HG03064 (cell line): Measurements from ENCODE around the gene IL1RL2.

Source experiments
- ATAC-seq: cut with Tn5 transposase; IDR thresholded peaks from one replicate; pipeline ENCODE4 v1.9.1; 2021; ENCODE audit warnings: low read depth; ENCODE audit not compliant: unreplicated experiment

The IL1RL2 gene

DNA sequence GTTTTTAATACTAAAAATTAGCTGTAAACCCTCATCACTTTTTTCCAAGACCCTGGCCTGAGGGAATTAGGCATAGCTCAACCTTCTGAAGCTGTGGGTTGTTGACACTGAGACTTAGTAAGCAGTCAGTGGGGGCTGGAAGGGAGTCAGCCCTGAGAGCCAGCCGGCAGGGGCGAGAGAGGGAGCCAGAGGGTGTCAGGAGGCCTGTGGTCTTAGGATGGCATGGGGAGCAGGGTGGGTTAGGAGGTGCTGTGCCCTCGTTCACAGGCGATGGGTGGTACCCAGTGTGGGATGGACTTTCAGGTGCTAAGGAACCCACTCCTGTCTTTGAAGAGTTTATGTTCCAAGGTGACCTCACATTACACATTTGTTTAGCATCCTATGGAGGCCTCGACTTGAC, 49.3 kb downstream of the IL1RL2 start:
- no peak for ATAC-seq

- no peak for ATAC-seq
Observed at GRCh38 chr2:102237176-102237575, 50.4 kb downstream of the IL1RL2 start.

DNA sequence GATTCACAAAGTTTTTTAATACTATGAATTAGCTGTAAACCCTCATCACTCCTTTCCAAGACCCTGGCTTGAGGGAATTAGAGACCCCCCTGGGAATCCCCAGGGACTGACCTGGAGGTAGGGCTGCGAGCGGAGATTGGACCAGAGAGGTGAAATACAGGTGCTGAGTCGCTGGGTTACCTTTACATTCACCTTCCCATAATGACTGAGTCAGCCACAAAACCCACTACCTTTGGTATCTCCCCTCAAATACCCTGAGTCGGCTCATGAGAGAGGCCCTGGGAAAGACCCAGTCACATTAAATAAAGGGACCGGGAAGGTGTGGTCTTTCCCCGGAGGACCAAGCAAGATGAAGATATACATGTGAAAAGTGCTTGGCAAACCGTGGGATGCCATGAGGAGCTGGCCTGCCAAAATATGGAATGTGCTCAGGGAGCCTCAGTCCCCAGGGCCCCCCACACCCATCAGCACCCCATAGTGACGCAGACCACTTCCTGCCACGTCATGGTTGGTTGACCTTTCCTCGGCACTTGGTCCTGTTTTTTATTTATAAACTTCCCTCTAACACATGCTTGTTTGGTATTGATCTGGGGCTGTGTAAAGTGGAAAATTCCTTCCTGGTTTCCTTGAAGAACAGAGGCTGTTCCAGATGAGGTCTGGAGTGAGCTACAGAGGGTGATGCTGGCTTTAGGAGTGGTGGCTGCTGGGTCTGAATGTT, 51.4 kb downstream of the IL1RL2 start:
- no peak for ATAC-seq

DNA sequence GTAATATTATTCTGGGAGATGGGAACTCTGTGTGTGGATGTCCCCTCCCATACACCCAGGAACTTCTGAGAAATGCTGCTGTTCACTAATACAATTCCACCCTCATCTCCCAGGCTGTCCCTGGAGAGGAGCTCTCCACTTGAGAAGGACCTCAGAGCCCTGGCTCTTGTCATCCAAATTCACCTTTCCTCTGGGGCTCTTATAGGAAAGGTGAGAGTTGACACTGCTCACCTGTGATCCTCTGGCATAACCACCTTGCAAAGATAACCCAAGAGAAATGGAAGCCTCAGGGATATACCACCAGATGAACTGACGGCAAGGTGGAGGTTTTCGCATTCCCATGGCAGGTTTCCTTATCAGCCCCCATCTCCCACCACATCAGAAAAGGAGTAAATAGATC, 52.0 kb downstream of the IL1RL2 start:
- ATAC-seq: no peak

GRCh38 chr2:102239344-102239743, 52.5 kb downstream of the IL1RL2 start:
- no peak for ATAC-seq

- peak; percentile 93 for ATAC-seq
Observed at GRCh38 chr2:102240640-102241370, 54.0 kb downstream of the IL1RL2 start.

GRCh38 chr2:102241616-102242305, 54.9 kb downstream of the IL1RL2 start:
- ATAC-seq: no peak

DNA sequence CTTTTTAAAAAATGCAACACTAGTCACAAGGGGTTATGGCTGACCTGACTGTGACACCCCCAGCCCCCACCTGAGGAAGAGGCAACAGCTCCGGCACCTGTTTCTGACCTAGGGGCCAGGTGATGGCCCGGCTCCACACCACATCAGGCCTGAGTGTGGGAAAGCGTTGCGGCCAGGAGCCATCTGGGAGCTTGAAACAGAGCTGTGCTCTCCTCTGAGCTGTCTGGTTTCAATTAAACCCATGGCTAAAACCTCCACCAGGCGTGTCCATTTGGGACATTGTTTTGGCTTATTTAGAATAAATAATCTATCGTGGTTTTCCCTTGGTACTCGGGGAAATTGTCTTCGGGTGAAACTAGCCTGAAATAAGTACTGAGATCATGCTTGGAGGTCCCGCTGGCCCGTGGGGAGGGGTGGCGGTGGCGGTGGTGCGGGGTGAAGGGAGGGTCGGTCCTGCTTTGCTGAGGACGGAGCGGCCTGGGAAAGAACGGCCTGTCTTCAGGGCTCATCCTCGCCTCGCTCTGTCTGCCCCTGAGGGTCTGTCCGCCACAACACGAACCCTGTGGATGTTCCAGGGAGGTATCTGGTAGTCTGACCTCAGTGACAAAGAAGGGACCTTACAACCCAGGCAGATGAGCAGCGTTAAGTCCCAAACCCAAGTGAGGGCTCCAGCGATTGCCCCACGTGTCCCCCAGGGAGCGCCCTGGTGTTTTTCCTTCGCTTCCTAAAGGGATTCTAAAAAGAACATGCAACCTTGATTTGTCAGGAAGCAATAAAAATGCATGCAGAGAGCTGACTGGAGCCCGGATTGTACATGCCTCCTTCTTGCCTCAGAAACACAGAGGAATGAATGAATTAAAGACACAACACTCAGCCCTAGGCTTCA, 58.7 kb downstream of the IL1RL2 start:
- ATAC-seq: no peak

DNA sequence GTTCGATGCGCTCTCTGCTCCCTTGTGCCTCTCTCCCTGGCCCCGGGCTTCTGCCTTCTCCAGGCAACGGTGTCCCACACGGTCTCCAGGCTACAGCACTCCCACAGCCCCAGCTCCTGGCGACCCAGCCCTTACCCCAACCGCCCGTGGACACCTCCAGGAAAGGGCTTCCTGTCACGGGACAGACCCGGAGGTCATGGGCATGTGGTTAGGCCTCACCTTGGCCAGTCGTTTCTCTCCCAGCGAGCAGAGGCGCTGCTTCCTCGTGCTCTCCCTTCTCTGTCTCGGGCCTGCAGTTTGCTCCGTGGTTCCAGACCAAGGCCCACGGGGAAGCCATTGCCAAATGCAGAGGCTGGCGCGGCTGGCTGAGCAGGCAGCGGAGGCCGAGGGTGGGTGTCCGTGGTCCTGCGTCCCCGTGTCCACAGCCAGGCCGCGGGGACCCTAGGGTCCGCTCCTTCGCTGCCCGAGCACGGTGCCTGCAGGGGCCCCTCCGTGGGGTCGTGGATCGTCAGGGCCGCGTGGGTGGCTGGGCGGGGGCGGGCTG, 63.5 kb downstream of the IL1RL2 start:
- ATAC-seq: no peak

GRCh38 chr2:102251042-102251848, 64.4 kb downstream of the IL1RL2 start:
- no peak for ATAC-seq

DNA sequence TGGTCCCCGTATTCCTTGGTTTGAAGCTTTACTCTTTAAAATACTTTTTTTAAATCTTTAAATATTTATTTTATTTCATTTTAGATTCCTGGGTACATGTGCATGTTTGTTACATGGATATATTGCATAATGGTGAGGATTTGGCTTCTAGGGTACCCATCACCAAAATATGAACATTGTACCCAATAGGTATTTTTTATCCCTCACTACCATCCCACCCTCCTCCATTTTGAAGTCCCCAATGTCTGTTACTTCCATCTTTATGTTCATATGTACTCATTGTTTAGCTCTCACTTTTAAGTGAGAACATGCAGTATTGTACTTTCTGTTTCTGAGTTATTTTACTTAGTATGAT, 65.0 kb downstream of the IL1RL2 start:
- ATAC-seq: no peak

DNA sequence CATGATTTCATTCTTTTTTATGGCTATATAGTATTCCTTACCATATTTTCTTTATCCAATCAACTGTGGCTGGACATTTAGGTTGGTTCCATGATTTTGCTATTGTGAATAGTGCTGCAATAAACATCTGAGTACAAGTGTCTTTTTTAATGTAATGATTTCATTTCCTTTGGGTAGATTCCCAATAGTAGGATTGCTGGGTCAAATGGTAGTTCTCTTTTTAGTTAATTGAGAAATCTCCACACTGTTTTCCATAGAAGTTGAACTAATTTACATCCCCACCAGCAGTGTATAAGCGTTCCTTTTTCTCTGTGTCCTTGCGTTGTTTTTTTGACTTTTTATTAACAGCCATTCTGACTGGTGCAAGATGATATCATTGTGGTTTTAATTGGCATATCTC, 65.4 kb downstream of the IL1RL2 start:
- no peak for ATAC-seq

- ATAC-seq: no peak
Observed at GRCh38 chr2:102253140-102253752, 66.4 kb downstream of the IL1RL2 start.

- ATAC-seq: no peak
Observed at GRCh38 chr2:102253753-102254150, 66.9 kb downstream of the IL1RL2 start.

- no peak for ATAC-seq
Observed at GRCh38 chr2:102256276-102256675, 69.5 kb downstream of the IL1RL2 start.

DNA sequence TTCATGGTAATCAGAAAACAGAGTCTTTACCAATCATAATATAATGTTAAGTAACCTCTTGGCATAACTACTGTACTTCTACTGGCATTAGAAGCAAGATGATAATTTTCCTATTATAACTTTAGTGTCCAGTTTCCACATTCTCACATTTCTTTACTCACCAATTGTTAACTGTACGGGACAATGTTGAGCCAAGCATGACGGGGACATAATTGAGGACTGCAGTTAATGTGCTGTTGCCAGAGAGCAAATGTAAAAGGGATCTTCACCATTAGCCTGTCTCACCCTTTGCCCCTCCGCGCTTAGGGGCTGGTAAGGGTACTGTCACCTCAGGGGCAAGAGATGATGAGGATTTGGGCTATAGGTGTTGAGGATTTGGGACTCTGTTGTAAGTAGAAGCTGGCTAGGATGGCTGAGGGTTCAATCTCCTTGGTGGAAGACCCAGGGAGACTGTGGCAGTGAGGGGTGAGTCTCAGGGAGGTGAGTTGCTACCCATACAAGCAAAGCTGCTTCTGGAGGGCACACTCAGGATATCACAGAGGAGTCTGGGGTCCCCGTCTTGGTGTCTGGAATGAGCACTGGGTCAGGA, 70.1 kb downstream of the IL1RL2 start:
- no peak for ATAC-seq

DNA sequence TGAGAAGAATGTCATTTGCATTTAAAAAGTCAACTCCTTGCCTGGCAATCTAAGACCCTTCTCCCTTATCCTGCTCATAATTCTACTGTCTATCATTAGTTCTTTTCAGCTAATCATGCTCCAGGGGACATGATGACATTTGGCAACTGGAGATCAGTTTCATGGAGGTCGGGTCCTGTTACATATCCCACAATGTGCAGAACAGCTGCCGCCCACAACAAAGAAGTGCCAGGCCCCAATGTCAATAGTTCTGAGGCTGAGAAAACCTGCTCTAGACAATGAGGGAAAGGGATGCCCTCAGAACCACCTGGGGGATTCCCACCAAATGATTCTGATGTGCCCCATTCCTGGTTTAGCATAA, 71.2 kb downstream of the IL1RL2 start:
- ATAC-seq: no peak

GRCh38 chr2:102258386-102259074, 71.7 kb downstream of the IL1RL2 start:
- no peak for ATAC-seq
